HEK293 (cell line): ENCODE data around the gene ANKRD36B.
"Not testable (repeated sequence)": the region's sequence is repeated elsewhere in the genome, so short reads cannot be mapped to it uniquely, and the experiment has no call there.

Experiments used
- ATF2 ChIP-seq: fragments of 450-650 bp; formaldehyde crosslinking; IDR thresholded peaks from 2 replicates; pipeline ENCODE4 v1.5.1; 2016; ENCODE audit warnings: missing biosample characterization, missing genetic modification characterization, low read depth
- CTCF ChIP-seq: fragments of 450-650 bp; formaldehyde crosslinking; IDR thresholded peaks from 2 replicates; pipeline ENCODE4 v1.5.1; 2016; ENCODE audit warnings: missing biosample characterization, missing genetic modification characterization
- KLF16 ChIP-seq: fragments of 450-650 bp; formaldehyde crosslinking; IDR thresholded peaks from 2 replicates; pipeline ENCODE4 v1.5.1; 2017; ENCODE audit warnings: missing biosample characterization, missing genetic modification characterization
- YY1 ChIP-seq: fragments of 450-650 bp; formaldehyde crosslinking; IDR thresholded peaks from 2 replicates; pipeline ENCODE4 v1.5.1; 2018; ENCODE audit warnings: missing biosample characterization, missing genetic modification characterization
- ZNF133 ChIP-seq: fragments of 450-650 bp; formaldehyde crosslinking; IDR thresholded peaks from 2 replicates; pipeline ENCODE4 v1.5.1; 2016; ENCODE audit warnings: missing biosample characterization, missing genetic modification characterization
- ZNF169 ChIP-seq: fragments of 450-650 bp; formaldehyde crosslinking; IDR thresholded peaks from 2 replicates; pipeline ENCODE4 v1.5.1; 2016; ENCODE audit warnings: missing biosample characterization, missing genetic modification characterization
- ZNF175 ChIP-seq: fragments of 450-650 bp; formaldehyde crosslinking; IDR thresholded peaks from 2 replicates; pipeline ENCODE4 v1.5.1; 2016; ENCODE audit warnings: missing biosample characterization, missing genetic modification characterization
- ZNF274 ChIP-seq, 2 experiments: fragments of 200-500 bp in 1 of 2; fragments of 450-650 bp in 1 of 2; sonication (Bioruptor generic) in 1 of 2; formaldehyde crosslinking in 1 of 2; IDR thresholded peaks; 2 replicates each; pipeline versions ENCODE4 v1.5.1 to v1.6.1; 2014 to 2016; ENCODE audit warnings: borderline replicate concordance in 1 of 2, inconsistent platforms in 1 of 2, low read length in 1 of 2, missing biosample characterization in 1 of 2, missing genetic modification characterization in 1 of 2
- ZNF510 ChIP-seq: fragments of 450-650 bp; formaldehyde crosslinking; IDR thresholded peaks from 2 replicates; pipeline ENCODE4 v1.5.1; 2018; ENCODE audit warnings: mild to moderate bottlenecking, missing genetic modification characterization, missing biosample characterization; ENCODE audit not compliant: insufficient replicate concordance
- ZNF530 ChIP-seq: fragments of 450-650 bp; formaldehyde crosslinking; IDR thresholded peaks from 2 replicates; pipeline ENCODE4 v1.5.1; 2016; ENCODE audit warnings: low read depth, missing biosample characterization, missing genetic modification characterization
- ZNF626 ChIP-seq: fragments of 450-650 bp; sonication (Bioruptor Pico); formaldehyde crosslinking; IDR thresholded peaks from 2 replicates; pipeline ENCODE4 v1.5.1; 2018; ENCODE audit warnings: missing biosample characterization, missing genetic modification characterization, inconsistent platforms
- ZSCAN30 ChIP-seq: fragments of 450-650 bp; IDR thresholded peaks from 2 replicates; pipeline ENCODE4 v1.5.1; 2018; ENCODE audit warnings: missing biosample characterization, mild to moderate bottlenecking, missing genetic modification characterization, moderate library complexity

- not testable (repeated sequence) for TF ChIP-seq ZNF175; ZNF626; YY1 (tag by site-specific recombination); ZNF510 (tag by site-specific recombination); CTCF; ZNF530 (tag by site-specific recombination); ZNF133; ATF2 (tag by site-specific recombination); ZSCAN30; KLF16 (tag by site-specific recombination); ZNF274 (IDR thresholded peaks at IDR 0.05; ENCODE audit: low read length); ZNF274 (tag by site-specific recombination; IDR thresholded peaks at IDR 0.05; ENCODE audit: borderline replicate concordance); ZNF169 (tag by site-specific recombination)
Measured at GRCh38 chr2:97544911-97545310, 44.8 kb downstream of the ANKRD36B start.
